Activated T-helper 2 cell treated with anti-CD3 and anti-CD28 coated beads, Interferon-gamma antibody, Interleukin-2, Interleukin-4, amounts not matched to agents 10 μg/mL and 5 μg/mL and 100 μg/mL, durations not matched to agents 14 hours and 24 hours and 36 hours (primary cell): Measurements from ENCODE around the gene SNX22. TPM values are rescaled to one million over a fixed set of nuclear protein-coding genes. Genes with fewer than 3 reads are reported as not detected.

Experiments used
- DNase-seq: peaks from one replicate; pipeline ENCODE4 v3.0.0; 2021; ENCODE audit warnings: low spot score
- H3K27ac Mint-ChIP-seq: one replicate; pipeline ENCODE4 v1.8.0; 2021; ENCODE audit warnings: mixed read lengths
- H3K27me3 Mint-ChIP-seq: one replicate; pipeline ENCODE4 v1.8.0; 2021; ENCODE audit warnings: low read depth, mixed read lengths
- H3K36me3 Mint-ChIP-seq: one replicate; pipeline ENCODE4 v1.8.0; 2021; ENCODE audit warnings: low read depth, mixed read lengths
- H3K4me1 Mint-ChIP-seq: one replicate; pipeline ENCODE4 v1.8.0; 2021; ENCODE audit warnings: low read depth, mixed read lengths
- H3K4me3 Mint-ChIP-seq: one replicate; pipeline ENCODE4 v1.8.0; 2021; ENCODE audit warnings: low read depth, mild to moderate bottlenecking, moderate library complexity, mixed read lengths
- H3K9me3 Mint-ChIP-seq: one replicate; pipeline ENCODE4 v1.8.0; 2021; ENCODE audit warnings: mixed read lengths
- intact Hi-C: fragments of 100-400 bp; cut with micrococcal nuclease; formaldehyde crosslinking; loops from one replicate; pipeline ENCODE4 v1.15.1; 2023
- total RNA-seq: library from RNA; stranded (reverse); gene quantifications from 2 replicates; pipeline ENCODE4 v1.2.3, GENCODE V29; 2022

The SNX22 gene
- total RNA-seq, 1 donor from 2014 or later: 0.98 TPM

- DNase-seq: no peak
- Mint-ChIP-seq H3K27ac (peak overlapping the region; percentile 66), H3K4me1 (peaks cover 25% of the 10 kb centered on the region), H3K36me3 (peaks cover 18% of the 10 kb centered on the region), H3K9me3 (no peaks in the 10 kb centered on the region), H3K4me3 (no peak overlapping the region), H3K27me3 (no peaks in the 10 kb centered on the region)
- intact Hi-C loops: no loop called here
Observed at GRCh38 chr15:64166102-64166890, 14.8 kb downstream of the SNX22 start.

- intact Hi-C loops: no loop called here
- Mint-ChIP-seq H3K27ac (no peak overlapping the region), H3K4me1 (no peaks in the 10 kb centered on the region), H3K4me3 (no peak overlapping the region), H3K36me3 (peaks cover 39% of the 10 kb centered on the region), H3K27me3 (no peaks in the 10 kb centered on the region), H3K9me3 (no peaks in the 10 kb centered on the region)
- DNase-seq: no peak
Observed at GRCh38 chr15:64180235-64180824, 28.8 kb downstream of the SNX22 start.

- no peaks in the 10 kb centered on the region for H3K9me3 Mint-ChIP-seq
- H3K27me3 Mint-ChIP-seq: no peaks in the 10 kb centered on the region
- peaks cover 5% of the 10 kb centered on the region for H3K4me1 Mint-ChIP-seq
- intact Hi-C loops: no loop called here
- no peak overlapping the region for H3K27ac Mint-ChIP-seq
- no peak overlapping the region for H3K4me3 Mint-ChIP-seq
- DNase-seq: no peak
- peaks cover 37% of the 10 kb centered on the region for H3K36me3 Mint-ChIP-seq
Observed at GRCh38 chr15:64182859-64183370, 31.4 kb downstream of the SNX22 start.

GRCh38 chr15:64185146-64185911 lies 33.8 kb downstream of the SNX22 start:
- intact Hi-C loops: no loop called here
- no peak for DNase-seq
- Mint-ChIP-seq H3K4me1 (peaks cover 18% of the 10 kb centered on the region), H3K9me3 (no peaks in the 10 kb centered on the region), H3K4me3 (no peak overlapping the region), H3K27ac (no peak overlapping the region), H3K36me3 (peaks cover 42% of the 10 kb centered on the region), H3K27me3 (no peaks in the 10 kb centered on the region)

- H3K27ac Mint-ChIP-seq: peak overlapping the region; percentile 72
- peak overlapping the region; percentile 3 for H3K4me3 Mint-ChIP-seq
- H3K36me3 Mint-ChIP-seq: peaks cover 30% of the 10 kb centered on the region
- intact Hi-C loops: no loop called here
- H3K27me3 Mint-ChIP-seq: no peaks in the 10 kb centered on the region
- DNase-seq: no peak
- H3K4me1 Mint-ChIP-seq: peaks cover 18% of the 10 kb centered on the region
- H3K9me3 Mint-ChIP-seq: no peaks in the 10 kb centered on the region
Observed at GRCh38 chr15:64187396-64188191, 36.1 kb downstream of the SNX22 start.

- peaks cover 18% of the 10 kb centered on the region for H3K4me1 Mint-ChIP-seq
- H3K27me3 Mint-ChIP-seq: no peaks in the 10 kb centered on the region
- H3K4me3 Mint-ChIP-seq: no peak overlapping the region
- intact Hi-C loops: no loop called here
- H3K9me3 Mint-ChIP-seq: no peaks in the 10 kb centered on the region
- no peak for DNase-seq
- no peak overlapping the region for H3K27ac Mint-ChIP-seq
- H3K36me3 Mint-ChIP-seq: peaks cover 47% of the 10 kb centered on the region
Observed at GRCh38 chr15:64191971-64192830, 40.7 kb downstream of the SNX22 start.

- Mint-ChIP-seq H3K4me1 (peaks cover 4% of the 10 kb centered on the region), H3K9me3 (no peaks in the 10 kb centered on the region), H3K27me3 (no peaks in the 10 kb centered on the region), H3K27ac (no peak overlapping the region), H3K36me3 (peaks cover 42% of the 10 kb centered on the region), H3K4me3 (no peak overlapping the region)
- intact Hi-C loops: no loop called here
- no peak for DNase-seq
Observed at GRCh38 chr15:64193971-64194370, 42.4 kb downstream of the SNX22 start.

- no peak overlapping the region for H3K4me3 Mint-ChIP-seq
- no peaks in the 10 kb centered on the region for H3K27me3 Mint-ChIP-seq
- no peak overlapping the region for H3K27ac Mint-ChIP-seq
- DNase-seq: no peak
- H3K4me1 Mint-ChIP-seq: no peaks in the 10 kb centered on the region
- no peaks in the 10 kb centered on the region for H3K9me3 Mint-ChIP-seq
- intact Hi-C loops: no loop called here
- H3K36me3 Mint-ChIP-seq: peaks cover 48% of the 10 kb centered on the region
Observed at GRCh38 chr15:64197425-64197824, 45.9 kb downstream of the SNX22 start.

GRCh38 chr15:64205202-64205601 lies 53.7 kb downstream of the SNX22 start:
- no peak overlapping the region for H3K27ac Mint-ChIP-seq
- no peak overlapping the region for H3K4me3 Mint-ChIP-seq
- peaks cover 5% of the 10 kb centered on the region for H3K4me1 Mint-ChIP-seq
- H3K9me3 Mint-ChIP-seq: no peaks in the 10 kb centered on the region
- peaks cover 36% of the 10 kb centered on the region for H3K36me3 Mint-ChIP-seq
- no peaks in the 10 kb centered on the region for H3K27me3 Mint-ChIP-seq
- intact Hi-C loops: no loop called here
- DNase-seq: no peak
